HG02884 (cell line): Measurements from ENCODE around the gene PCDHAC2.

ENCODE experiments used
- ATAC-seq: cut with Tn5 transposase; IDR thresholded peaks from one replicate; pipeline ENCODE4 v1.9.1; 2021; ENCODE audit warnings: mild to moderate bottlenecking, moderate library complexity; ENCODE audit not compliant: unreplicated experiment

Gene PCDHAC2

GRCh38 chr5:140982083-140982716 is 15.9 kb downstream of the PCDHAC2 start:
- no peak for ATAC-seq

GRCh38 chr5:140986117-140986521 is 19.8 kb downstream of the PCDHAC2 start:
- no peak for ATAC-seq

GRCh38 chr5:140988100-140988499 is 21.8 kb downstream of the PCDHAC2 start:
- no peak for ATAC-seq

DNA sequence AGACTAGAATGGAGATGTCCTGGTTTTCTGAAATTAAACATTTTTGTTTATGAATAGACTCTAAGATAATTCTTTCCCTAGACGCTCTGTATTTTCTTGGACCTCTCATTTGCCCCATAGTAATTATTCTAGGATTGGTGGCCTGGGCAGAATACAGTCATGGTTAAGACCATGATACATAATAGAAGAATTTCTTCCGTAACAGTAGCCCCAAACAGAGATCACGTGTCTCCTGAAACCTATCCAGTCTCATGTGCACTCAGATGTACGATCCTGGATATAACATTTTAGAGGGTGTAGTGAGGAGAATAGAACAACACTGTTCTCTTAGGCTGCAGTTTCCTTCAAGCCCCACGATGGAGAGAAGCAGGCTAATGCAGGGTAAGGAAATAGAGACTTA is 22.3 kb downstream of the PCDHAC2 start:
- no peak for ATAC-seq

DNA sequence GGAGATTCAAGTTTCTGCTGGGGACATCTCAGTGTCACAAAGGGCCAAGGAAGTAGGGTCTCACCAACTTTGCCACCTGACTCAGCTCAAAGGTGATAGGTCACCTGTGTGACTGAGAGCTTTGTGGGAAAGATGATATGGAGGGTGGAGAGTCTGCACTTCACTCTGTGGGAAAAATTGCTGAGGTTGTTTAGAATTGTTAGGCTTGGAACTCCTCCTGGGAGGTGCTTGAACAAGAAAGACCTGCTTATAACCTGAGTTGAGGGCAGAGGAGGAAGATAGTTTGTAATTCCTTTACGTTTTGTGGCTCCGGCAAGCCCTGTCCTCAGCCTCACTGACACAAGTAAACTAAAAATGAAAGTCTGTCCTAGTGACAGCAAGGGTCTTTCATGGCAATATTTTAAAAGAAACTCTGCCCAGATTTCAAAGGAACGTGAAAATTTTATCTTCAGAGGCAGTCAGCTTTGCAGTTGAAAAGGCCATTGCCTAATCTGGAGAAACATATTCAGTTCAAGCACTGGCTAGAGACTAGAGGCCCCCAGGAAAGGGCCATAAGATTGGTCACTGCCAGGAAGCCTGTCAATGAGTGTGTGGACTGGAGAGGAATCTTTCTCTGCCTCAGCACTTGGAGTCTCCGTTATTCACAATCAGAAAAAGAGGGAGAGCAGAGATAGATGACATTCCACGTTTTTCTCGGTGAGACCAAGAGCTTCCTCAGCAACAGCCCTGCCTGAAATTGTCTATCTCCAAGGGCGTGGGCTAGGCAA is 23.2 kb downstream of the PCDHAC2 start:
- ATAC-seq: no peak

- no peak for ATAC-seq
Observed at GRCh38 chr5:140992828-140993227, 26.6 kb downstream of the PCDHAC2 start.

DNA sequence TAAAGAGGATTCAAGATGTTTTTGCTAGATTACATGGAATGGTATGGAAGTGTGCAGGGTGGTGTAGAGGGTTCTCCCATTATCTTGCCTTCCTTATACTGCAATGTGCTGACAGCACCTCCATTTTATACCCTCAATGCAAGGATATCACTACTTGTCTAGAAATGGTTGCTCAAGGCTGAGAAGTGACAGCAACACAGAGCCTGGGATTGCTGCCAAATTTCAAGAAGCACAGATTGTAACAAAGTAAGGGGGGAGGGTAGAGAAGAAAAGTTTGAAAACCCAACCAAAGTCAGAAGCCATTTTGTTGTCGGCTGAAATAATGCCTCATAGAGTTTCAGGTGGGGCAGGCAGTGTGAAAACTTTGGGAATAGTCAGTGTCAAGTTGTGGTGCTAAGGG is 29.8 kb downstream of the PCDHAC2 start:
- no peak for ATAC-seq

DNA sequence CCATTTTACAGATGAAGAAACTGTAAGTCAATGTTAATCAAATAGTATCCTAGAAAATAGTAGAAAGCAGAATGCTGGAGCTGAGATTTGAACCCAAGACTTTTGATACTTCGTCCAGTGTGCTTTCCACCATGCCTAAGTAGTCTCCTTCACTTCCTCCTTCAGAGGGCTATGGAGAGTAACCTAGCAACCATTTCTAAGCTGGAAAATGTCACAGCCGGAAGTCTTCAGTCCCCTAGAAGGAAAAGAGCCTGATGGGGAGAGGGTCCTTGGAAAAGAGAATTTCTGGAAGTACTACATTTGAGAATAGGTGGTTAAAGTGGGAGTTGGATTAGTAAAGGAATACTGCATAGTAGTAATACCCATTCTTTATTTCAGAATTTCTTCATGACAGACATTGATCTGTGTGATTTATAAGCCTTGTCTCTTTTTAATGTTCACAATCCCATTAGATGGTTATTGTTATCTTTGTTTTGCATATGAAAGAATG is 32.7 kb downstream of the PCDHAC2 start:
- ATAC-seq: no peak

DNA sequence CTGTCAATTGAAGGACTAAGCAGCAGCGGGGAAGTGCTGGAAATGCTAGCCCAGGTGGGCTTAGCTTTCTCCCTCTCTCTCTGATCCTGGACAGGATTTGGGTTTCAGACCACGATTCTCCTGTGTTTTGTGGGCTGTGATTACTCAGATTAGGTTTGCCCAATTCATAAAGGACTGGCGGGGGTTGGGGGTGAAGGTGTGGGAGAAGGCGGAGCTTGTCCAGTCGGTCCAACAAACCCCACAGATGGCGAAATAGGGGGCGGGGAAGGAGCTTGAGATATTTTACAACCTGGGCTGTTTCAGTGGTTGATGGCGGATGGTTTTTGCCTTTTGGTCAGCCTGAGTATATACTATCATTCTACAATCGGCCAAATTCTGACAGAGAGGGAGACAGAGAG is 35.2 kb downstream of the PCDHAC2 start:
- ATAC-seq: no peak

- ATAC-seq: no peak
Observed at GRCh38 chr5:141001844-141002604, 35.7 kb downstream of the PCDHAC2 start.

DNA sequence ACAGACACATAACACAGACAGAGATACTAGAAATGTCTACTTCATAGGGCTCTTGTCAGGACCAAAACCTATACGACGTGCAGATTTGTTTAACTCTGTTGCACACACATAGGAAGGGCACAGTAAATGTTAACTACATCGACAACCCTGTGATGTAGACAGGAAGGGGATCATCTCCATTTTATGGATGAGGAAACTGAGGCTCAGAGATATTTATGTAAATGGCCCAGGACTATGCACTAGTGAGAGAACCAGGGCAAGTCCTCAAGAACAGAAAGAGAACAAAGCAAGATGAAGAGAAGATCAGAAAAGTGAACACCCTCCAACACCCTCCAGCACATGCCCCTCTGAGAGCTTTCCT is 36.3 kb downstream of the PCDHAC2 start:
- no peak for ATAC-seq

- ATAC-seq: no peak
Observed at GRCh38 chr5:141003031-141003430, 36.8 kb downstream of the PCDHAC2 start.

GRCh38 chr5:141003791-141004611 is 37.7 kb downstream of the PCDHAC2 start:
- no peak for ATAC-seq

DNA sequence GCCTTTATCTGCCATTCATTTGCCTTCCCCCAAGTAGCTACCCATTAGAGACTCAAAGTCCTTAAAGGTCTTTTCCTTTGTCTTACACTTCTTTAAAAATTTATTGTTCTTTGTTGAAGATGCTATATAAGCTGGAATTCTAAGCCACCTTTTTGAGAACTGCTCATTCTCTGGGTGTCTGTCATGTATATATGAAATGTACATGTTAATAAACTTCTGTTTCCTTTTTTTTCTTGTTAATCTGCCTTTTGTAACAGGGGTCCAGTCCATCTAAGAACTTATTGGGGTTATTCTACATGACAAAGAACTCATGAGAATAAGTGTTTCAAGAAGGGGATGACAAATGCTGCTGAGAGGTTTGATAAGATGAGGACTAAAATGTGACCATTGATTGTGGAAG is 41.5 kb downstream of the PCDHAC2 start:
- ATAC-seq: no peak

DNA sequence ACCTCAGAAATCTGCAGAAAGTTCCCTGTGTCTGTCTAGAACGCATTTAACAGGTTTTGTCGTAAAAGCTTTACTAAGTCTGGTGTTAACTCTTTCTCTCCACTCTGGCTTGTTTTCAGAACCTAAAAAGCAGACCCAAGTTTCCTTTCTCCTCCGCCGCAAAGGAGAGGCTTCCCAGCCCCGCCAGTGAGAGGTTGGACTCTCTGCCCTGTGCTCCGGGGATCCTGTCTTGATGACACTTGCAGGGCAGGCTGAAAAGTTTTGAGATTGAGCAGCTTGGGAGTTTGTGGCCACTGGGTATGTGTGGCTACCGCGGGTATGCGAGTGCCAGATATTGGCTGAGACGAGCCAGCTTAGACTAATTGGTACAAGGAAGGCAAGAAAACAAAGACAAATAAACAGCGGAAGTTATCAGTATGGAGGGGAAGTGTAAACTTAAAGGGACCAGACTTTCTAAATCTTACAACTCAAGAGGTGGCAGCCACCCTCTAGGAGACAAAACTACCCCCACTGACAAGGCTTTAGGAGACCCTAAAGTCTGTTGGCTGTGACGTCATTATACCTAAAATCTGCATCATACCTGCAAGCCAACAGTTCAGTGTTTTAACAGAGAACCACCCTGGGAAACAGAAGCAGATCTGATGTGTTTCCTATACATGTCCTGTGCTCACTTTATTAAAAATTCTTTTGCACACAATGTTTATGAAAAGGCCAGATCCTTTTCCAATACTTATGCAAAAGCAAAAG is 43.9 kb downstream of the PCDHAC2 start:
- no peak for ATAC-seq

- ATAC-seq: no peak
Observed at GRCh38 chr5:141017943-141018342, 51.7 kb downstream of the PCDHAC2 start.
